ENCODE data around the gene C5orf58. TPM values are rescaled to one million over a fixed set of nuclear protein-coding genes. Genes with fewer than 3 reads are reported as not detected.

Gene C5orf58
- polyA plus RNA-seq, 1 donor (not counting 4 experiments of a cell fraction or from before 2014, with no cell fraction given) = not detected

DNA sequence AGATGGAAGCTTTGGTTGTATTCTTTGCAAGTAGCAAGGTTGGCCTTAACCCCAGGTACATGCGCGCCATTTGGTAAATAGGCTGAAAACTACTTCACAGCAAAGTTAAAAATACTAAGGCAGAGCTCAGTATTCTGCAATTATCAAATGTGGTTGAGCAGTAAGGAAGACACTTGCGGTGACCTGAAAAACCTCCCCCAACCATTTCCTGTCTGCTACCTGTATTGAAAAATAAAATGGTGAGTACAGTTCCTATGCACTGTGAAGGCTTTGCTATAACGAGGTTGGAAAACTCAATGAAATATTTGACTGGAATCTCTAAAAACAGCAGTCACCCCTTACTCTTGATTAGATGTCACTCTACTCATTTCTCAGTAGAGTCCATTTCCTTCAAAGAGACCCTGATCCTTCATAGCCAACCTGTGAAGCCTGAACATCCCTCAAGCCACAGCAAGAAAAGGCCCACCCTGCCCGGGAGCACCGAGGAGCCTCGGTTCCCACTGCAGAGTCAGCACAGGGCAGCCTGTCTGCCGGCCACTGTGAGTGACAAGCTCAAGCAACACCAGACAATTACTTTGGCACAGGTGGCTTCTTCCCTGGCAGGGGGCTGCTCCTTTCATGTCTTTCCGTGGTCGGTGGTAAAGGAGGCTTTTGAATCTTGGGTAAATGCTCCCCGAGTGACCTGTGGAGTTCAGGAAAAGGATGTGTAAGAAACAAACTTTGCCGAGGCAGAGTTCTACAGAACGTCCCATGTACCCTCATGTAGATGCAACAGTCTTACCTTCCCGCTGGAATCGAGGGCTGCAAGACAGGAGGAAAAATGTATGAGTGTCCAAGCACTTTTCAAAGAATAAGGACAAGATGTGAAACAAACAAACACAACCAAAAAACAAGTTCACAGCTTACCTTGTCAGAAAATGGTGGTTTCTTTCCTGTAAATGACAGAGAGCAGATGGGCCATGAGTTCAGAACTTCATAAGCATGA, 29.6 kb downstream of the C5orf58 start:
- FAIRE-seq = no peak
- TF ChIP-seq, protein P1, sequence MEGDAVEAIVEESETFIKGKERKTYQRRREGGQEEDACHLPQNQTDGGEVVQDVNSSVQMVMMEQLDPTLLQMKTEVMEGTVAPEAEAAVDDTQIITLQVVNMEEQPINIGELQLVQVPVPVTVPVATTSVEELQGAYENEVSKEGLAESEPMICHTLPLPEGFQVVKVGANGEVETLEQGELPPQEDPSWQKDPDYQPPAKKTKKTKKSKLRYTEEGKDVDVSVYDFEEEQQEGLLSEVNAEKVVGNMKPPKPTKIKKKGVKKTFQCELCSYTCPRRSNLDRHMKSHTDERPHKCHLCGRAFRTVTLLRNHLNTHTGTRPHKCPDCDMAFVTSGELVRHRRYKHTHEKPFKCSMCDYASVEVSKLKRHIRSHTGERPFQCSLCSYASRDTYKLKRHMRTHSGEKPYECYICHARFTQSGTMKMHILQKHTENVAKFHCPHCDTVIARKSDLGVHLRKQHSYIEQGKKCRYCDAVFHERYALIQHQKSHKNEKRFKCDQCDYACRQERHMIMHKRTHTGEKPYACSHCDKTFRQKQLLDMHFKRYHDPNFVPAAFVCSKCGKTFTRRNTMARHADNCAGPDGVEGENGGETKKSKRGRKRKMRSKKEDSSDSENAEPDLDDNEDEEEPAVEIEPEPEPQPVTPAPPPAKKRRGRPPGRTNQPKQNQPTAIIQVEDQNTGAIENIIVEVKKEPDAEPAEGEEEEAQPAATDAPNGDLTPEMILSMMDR (optimal IDR thresholded peaks at IDR 0.05 in 1 of 3, IDR thresholded peaks at IDR 0.05 in 1 of 3, conservative IDR thresholded peaks at IDR 0.05 in 1 of 3; ENCODE audit: extremely low read depth in 1 of 3, insufficient read depth in 2 of 3, low read length in 3 of 3) = no peak
- no peak for TF ChIP-seq EZH2 (IDR thresholded peaks at IDR 0.05; ENCODE audit: low read length)

DNA sequence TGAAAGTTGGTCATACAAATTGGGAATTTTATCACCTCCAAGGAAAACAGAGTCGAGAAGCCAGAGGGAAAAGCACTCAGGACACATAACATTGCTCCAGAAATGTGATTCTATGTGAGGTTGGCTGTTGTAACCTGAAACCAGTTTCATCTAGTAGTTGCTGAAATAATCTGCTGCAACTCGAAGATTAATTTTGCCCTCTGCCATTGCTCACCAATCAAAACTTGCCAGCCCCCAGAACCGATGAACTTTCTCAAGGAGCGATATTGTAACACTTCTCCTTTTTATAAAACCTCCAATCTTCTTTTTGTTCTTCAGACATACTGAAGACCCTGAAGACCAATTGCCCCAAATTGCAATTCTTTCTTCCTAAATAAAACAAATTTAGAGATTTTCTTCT, 31.1 kb downstream of the C5orf58 start:
- dilution Hi-C loops (cut with MboI; ENCODE audit: extremely low pct_ligation_motif_present, low sequenced_read_pairs) = no loop called here
- Histone ChIP-seq H3K79me2 (ENCODE audit: control insufficient read depth, insufficient read depth, low read length) (no peaks in the 10 kb centered on the region), H3K4me3 (ENCODE audit: control insufficient read depth in 2 of 3, extremely low read depth in 1 of 3, insufficient read depth in 2 of 3, low read depth in 1 of 3, low read length in 3 of 3) (no peak overlapping the region), H3K9me3 (ENCODE audit: control insufficient read depth, low read depth, low read length) (no peaks in the 10 kb centered on the region), H3K4me1 (ENCODE audit: control insufficient read depth, extremely low read depth, insufficient read depth, low read length) (no peaks in the 10 kb centered on the region), H3K9ac (ENCODE audit: control insufficient read depth, extremely low read depth, insufficient read depth, low read length) (no peak overlapping the region), H3K9me1 (ENCODE audit: control insufficient read depth, extremely low read depth, insufficient read depth, low read length) (no peaks in the 10 kb centered on the region), H3K27ac (ENCODE audit: control insufficient read depth, insufficient read depth, low read length) (no peak overlapping the region), H3K27me3 (ENCODE audit: control insufficient read depth, extremely low read depth, insufficient read depth, low read length) (peaks cover 16% of the 10 kb centered on the region), H2AFZ (ENCODE audit: control insufficient read depth, low read length) (no peak overlapping the region), H3K36me3 (ENCODE audit: control insufficient read depth in 2 of 2, extremely low read depth in 1 of 2, insufficient read depth in 2 of 2, low read length in 2 of 2) (no peaks in the 10 kb centered on the region), H4K20me1 (ENCODE audit: control insufficient read depth, extremely low read depth, insufficient read depth, low read length) (no peaks in the 10 kb centered on the region), H3K4me2 (ENCODE audit: control insufficient read depth, extremely low read depth, insufficient read depth, low read depth, low read length) (no peak overlapping the region)
- TF ChIP-seq EZH2 (IDR thresholded peaks at IDR 0.05; ENCODE audit: low read length) = no peak
- TF ChIP-seq, protein P1 (optimal IDR thresholded peaks at IDR 0.05 in 1 of 3, IDR thresholded peaks at IDR 0.05 in 1 of 3, conservative IDR thresholded peaks at IDR 0.05 in 1 of 3; ENCODE audit: extremely low read depth in 1 of 3, insufficient read depth in 2 of 3, low read length in 3 of 3) = no peak
- no peak for DNase-seq (ENCODE audit: low read depth, low spot score)
- no peak for FAIRE-seq

More for the DNA sequence above, 29.6 kb downstream of the C5orf58 start:
- H3K9me3 ChIP-seq (ENCODE audit: control insufficient read depth, low read depth, low read length) = no peaks in the 10 kb centered on the region
- no peak for DNase-seq (ENCODE audit: low read depth, low spot score)
- H3K4me2 ChIP-seq (ENCODE audit: control insufficient read depth, extremely low read depth, insufficient read depth, low read depth, low read length) = no peak overlapping the region
- H3K79me2 ChIP-seq (ENCODE audit: control insufficient read depth, insufficient read depth, low read length) = no peaks in the 10 kb centered on the region
- peaks cover 11% of the 10 kb centered on the region for H3K27me3 ChIP-seq (ENCODE audit: control insufficient read depth, extremely low read depth, insufficient read depth, low read length)
- no peak overlapping the region for H3K9ac ChIP-seq (ENCODE audit: control insufficient read depth, extremely low read depth, insufficient read depth, low read length)
- H3K9me1 ChIP-seq (ENCODE audit: control insufficient read depth, extremely low read depth, insufficient read depth, low read length) = no peaks in the 10 kb centered on the region
- no peak overlapping the region for H3K4me3 ChIP-seq (ENCODE audit: control insufficient read depth in 2 of 3, extremely low read depth in 1 of 3, insufficient read depth in 2 of 3, low read depth in 1 of 3, low read length in 3 of 3)
- no peaks in the 10 kb centered on the region for H3K4me1 ChIP-seq (ENCODE audit: control insufficient read depth, extremely low read depth, insufficient read depth, low read length)
- H4K20me1 ChIP-seq (ENCODE audit: control insufficient read depth, extremely low read depth, insufficient read depth, low read length) = no peaks in the 10 kb centered on the region
- H2AFZ ChIP-seq (ENCODE audit: control insufficient read depth, low read length) = no peak overlapping the region
- dilution Hi-C loops (cut with MboI; ENCODE audit: extremely low pct_ligation_motif_present, low sequenced_read_pairs) = no loop called here
- H3K36me3 ChIP-seq (ENCODE audit: control insufficient read depth in 2 of 2, extremely low read depth in 1 of 2, insufficient read depth in 2 of 2, low read length in 2 of 2) = no peaks in the 10 kb centered on the region
- no peak overlapping the region for H3K27ac ChIP-seq (ENCODE audit: control insufficient read depth, insufficient read depth, low read length)

Data from keratinocyte (primary cell).